ENCODE results near the gene PRKD1.

DNA sequence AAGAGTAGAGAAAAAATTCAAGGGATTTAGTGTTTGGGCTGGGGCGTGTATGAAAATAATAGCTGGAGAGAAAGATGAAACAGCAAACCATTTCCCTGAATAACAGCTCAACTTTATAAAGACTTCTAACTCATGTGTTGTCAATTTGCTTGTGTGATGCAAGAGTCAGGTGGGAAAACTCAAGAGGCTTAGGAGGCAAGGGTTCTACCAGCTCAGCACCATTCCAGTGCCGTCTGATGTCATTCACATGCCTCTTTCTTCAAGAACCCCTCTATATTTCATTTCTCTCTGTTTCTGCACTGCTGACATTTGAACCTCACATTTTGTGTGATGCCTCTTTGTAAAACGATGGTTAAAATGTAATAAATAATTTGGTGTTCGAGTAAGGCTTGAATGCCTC, 192.2 kb downstream of the PRKD1 start:
- TF ChIP-seq, protein P1, sequence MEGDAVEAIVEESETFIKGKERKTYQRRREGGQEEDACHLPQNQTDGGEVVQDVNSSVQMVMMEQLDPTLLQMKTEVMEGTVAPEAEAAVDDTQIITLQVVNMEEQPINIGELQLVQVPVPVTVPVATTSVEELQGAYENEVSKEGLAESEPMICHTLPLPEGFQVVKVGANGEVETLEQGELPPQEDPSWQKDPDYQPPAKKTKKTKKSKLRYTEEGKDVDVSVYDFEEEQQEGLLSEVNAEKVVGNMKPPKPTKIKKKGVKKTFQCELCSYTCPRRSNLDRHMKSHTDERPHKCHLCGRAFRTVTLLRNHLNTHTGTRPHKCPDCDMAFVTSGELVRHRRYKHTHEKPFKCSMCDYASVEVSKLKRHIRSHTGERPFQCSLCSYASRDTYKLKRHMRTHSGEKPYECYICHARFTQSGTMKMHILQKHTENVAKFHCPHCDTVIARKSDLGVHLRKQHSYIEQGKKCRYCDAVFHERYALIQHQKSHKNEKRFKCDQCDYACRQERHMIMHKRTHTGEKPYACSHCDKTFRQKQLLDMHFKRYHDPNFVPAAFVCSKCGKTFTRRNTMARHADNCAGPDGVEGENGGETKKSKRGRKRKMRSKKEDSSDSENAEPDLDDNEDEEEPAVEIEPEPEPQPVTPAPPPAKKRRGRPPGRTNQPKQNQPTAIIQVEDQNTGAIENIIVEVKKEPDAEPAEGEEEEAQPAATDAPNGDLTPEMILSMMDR (conservative IDR thresholded peaks at IDR 0.05; ENCODE audit: low read length) = no peak
- no peak for TF ChIP-seq EZH2phosphoT487 (IDR thresholded peaks at IDR 0.05; ENCODE audit: borderline replicate concordance)
